Stimulated activated memory B cell treated with anti-CD40 and anti-IgM and Interleukin-4, amounts not matched to agents 10 μg/mL and 1 μg/mL and 100 μg/mL, for 72 hours (primary cell): ENCODE measurements around the gene ZNF335.

ENCODE experiments used
- ATAC-seq: fragments of 150-1000 bp; cut with Tn5 transposase; 2 replicates; pipeline ENCODE4 v1.10.0; 2021
- H3K27ac Mint-ChIP-seq: one replicate; pipeline ENCODE4 v1.8.0; 2022; ENCODE audit warnings: mild to moderate bottlenecking, mixed read lengths
- H3K27me3 Mint-ChIP-seq: one replicate; pipeline ENCODE4 v1.8.0; 2022; ENCODE audit warnings: mixed read lengths
- H3K36me3 Mint-ChIP-seq: one replicate; pipeline ENCODE4 v1.8.0; 2022; ENCODE audit warnings: mixed read lengths
- H3K4me1 Mint-ChIP-seq: one replicate; pipeline ENCODE4 v1.8.0; 2022; ENCODE audit warnings: mixed read lengths
- H3K4me3 Mint-ChIP-seq: one replicate; pipeline ENCODE4 v1.8.0; 2022; ENCODE audit warnings: mild to moderate bottlenecking, moderate library complexity, mixed read lengths
- H3K9me3 Mint-ChIP-seq: one replicate; pipeline ENCODE4 v1.8.0; 2022; ENCODE audit warnings: mixed read lengths

ZNF335 gene

DNA sequence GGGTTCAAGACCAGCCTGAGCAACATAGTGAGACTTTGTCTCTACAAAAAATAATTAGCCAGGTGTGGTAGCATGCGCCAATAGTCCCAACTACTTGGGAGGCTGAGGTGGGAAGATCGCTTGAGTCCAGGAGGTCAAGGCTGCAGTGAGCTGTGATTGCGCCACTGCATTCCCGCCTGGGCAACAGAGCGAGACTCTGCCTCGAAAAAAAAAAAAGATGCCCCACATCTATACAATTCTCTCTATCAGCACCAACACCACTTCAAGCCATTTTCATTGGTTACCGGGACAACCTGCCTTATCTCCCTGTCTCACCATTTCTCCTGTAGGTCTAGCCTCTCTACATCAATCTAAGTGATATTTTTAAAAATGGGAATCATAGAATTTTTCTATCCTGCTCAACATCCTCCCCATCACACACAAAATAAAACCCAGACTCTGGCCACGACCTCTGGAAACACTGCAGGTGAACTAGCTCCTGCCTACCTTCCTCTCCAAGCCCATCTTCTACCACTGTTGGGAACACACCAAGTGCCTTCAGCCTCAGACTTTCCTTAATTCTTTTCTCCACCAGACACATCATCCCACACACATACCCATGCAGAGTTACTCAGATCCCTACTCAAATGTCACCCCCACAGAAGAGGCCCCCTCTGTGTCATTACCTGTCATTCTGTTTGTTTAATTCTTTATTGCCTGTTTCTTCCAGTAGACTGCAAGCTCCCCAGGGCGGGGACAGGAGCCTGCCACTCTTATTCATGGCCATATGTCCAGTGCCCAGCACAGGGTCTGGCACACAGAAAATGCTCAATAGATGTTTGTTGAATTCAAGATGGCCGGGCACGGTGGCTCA is 50.4 kb downstream of the ZNF335 start:
- no peaks in the 10 kb centered on the region for H3K36me3 Mint-ChIP-seq
- no peak for ATAC-seq
- peaks cover 35% of the 10 kb centered on the region for H3K27me3 Mint-ChIP-seq

DNA sequence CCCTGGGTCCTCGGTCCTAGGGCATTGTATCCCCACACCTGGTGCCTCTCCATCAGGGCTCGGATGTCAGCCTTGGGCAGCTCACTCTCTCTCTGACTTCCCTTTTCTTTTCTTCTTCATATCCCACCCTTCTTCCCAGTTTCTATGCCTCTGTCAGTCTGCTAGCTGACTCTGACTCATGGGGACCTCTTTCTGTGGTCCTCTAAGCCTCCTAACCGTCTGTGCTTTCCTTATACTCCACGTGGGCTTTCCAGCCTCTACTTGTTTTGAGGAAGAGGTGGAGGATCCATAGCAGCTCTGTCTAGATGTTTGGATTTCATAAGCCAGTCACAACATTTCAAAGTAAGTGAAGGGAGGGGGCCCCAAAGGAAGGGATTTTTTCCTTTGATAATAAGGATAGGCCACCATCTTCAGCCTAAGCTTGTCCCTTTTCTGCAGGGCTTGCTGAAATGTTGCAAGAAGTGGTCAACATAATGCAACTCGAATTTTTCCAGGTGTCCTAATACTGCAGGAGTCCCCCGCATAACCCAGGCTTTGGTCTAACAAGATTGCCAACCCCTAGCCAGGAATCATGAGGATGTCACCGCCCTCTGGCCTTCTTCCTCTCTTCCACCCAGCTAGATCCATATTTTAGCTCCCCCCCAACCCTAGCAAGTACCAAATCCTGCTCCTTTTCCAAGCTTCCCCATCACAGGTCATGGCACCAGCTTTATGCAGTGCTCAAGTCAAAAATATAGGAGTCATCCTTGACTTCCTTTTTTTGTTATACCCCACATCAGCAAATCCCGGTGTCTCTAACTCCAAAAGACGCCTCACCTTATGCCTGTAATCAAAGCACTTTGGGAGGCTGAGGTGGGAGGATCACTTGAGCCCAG is 51.3 kb downstream of the ZNF335 start:
- Mint-ChIP-seq H3K9me3 (no peaks in the 10 kb centered on the region), H3K36me3 (no peaks in the 10 kb centered on the region), H3K4me3 (no peak overlapping the region), H3K27ac (no peak overlapping the region), H3K27me3 (peaks cover 43% of the 10 kb centered on the region), H3K4me1 (no peaks in the 10 kb centered on the region)
- ATAC-seq: no peak

More for the DNA sequence above, 50.4 kb downstream of the ZNF335 start:
- Mint-ChIP-seq H3K4me1 (no peaks in the 10 kb centered on the region), H3K4me3 (no peak overlapping the region), H3K9me3 (no peaks in the 10 kb centered on the region), H3K27ac (no peak overlapping the region)

DNA sequence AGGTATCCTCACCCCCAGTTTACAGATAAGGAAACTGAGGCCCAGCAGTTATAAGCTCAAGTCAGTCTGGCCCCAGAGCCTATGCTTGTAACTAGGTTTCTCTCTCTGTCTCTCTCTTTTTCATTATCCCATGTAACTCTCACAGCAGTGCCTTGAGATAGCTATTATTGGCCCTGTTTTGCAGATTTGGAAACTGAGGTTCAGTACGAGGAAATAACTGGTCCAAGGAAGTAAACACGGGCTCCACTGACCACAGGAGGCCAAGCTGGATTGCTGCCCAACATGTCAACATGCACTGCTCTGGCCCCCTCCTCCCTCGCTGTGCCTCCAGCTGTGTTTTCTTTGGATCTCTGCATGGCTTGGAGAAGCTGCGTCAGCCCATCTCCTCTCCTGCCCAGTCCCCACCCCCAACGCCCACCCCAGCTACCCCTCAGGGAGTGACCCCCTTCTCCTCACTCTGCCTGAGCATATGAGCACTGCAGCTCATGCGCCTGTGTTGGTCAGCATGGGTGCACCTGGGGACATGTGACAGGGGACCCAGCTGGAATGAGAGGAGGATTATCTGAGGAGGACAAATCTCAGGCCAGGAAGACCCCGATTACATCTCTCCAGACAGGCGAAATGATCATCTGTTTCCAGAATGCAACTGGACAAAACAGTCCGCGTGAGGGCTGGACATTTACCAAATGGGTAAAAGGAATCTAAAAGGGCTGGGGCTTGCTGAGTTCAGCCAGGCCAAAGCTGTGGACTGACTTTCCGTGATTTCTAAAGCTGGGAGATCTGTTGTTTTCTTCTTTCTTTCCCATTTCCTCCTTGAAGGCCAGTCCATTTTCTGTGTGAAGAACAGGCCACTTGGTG is 52.2 kb downstream of the ZNF335 start:
- ATAC-seq: no peak
- Mint-ChIP-seq H3K4me1 (peaks cover 1% of the 10 kb centered on the region), H3K27ac (no peak overlapping the region), H3K9me3 (no peaks in the 10 kb centered on the region), H3K27me3 (peaks cover 48% of the 10 kb centered on the region), H3K4me3 (no peak overlapping the region), H3K36me3 (no peaks in the 10 kb centered on the region)

DNA sequence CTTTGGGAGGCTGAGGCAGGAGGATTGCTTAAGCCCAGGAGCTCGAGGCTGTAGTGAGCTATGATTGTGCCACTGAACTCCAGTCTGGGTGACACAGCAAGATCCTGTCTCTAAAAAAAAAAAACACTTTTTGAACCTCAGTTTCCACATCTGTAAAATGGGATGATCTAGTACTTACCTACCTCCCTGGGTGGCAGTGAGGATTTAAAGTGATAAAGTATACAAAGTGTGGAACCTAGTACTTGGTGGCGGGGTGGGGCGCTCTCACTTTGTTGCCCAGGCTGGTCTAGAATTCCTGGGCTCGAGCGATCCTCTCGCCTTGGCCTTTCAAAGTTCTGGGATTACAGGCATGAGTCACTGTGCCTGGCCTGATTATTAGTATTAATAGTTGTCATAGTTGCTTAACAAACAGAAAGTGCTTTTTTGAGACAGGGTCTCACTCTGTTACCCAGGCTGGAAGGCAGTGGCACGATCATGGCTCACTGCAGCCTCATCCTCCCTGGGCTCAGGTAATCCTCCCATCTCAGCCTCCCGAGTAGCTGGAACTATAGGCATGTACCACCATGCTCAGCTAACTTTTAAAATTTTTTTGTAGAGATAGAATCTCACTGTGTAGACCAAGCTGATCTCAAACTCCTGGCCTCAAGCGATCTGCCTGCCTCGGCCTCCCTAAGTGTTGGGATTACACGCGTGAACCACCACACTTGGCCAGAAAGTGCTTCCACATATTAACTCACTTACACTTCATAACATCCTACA is 53.0 kb downstream of the ZNF335 start:
- peaks cover 6% of the 10 kb centered on the region for H3K4me1 Mint-ChIP-seq
- no peak overlapping the region for H3K27ac Mint-ChIP-seq

DNA sequence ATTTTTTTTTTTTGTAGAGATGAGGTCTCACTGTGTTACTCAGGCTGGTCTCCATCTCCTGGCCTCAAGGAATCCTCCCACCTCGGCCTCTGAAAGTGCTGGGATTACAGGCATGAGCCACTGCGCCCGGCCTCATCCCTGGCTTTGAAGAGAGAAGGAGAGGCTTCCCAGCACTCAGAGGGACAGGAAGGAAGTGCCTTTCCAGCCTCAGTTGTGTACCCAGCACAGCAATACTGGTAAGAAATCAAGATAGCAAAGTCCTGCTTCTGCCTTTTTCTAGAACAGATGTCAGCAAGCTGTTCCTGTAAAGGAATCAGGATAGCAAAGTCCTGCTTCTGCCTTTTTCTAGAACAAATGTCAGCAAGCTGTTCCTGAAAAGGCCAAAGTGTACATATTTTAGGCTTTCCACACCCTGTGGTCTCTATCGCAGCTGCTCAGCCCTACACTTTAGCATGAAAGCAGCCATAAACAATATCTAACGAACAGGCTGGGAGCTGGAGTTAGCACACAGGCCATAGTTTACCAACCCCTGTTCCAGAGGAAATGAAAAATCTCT is 53.7 kb downstream of the ZNF335 start:
- Mint-ChIP-seq H3K27me3 (peaks cover 48% of the 10 kb centered on the region), H3K27ac (no peak overlapping the region), H3K4me1 (peaks cover 6% of the 10 kb centered on the region), H3K36me3 (no peaks in the 10 kb centered on the region), H3K9me3 (no peaks in the 10 kb centered on the region), H3K4me3 (no peak overlapping the region)
- ATAC-seq: no peak

More for the DNA sequence above, 53.0 kb downstream of the ZNF335 start:
- Mint-ChIP-seq H3K36me3 (no peaks in the 10 kb centered on the region), H3K27me3 (peaks cover 48% of the 10 kb centered on the region), H3K4me3 (no peak overlapping the region), H3K9me3 (no peaks in the 10 kb centered on the region)
- ATAC-seq: no peak

GRCh38 chr20:45917790-45918141 is 54.2 kb downstream of the ZNF335 start:
- no peak for ATAC-seq
- Mint-ChIP-seq H3K4me3 (no peak overlapping the region), H3K27ac (no peak overlapping the region), H3K36me3 (no peaks in the 10 kb centered on the region), H3K9me3 (no peaks in the 10 kb centered on the region), H3K4me1 (peaks cover 6% of the 10 kb centered on the region), H3K27me3 (peaks cover 48% of the 10 kb centered on the region)

- H3K4me3 Mint-ChIP-seq: no peak overlapping the region
- no peak overlapping the region for H3K27ac Mint-ChIP-seq
- H3K4me1 Mint-ChIP-seq: peaks cover 34% of the 10 kb centered on the region
- no peaks in the 10 kb centered on the region for H3K36me3 Mint-ChIP-seq
- peaks cover 17% of the 10 kb centered on the region for H3K27me3 Mint-ChIP-seq
- no peak for ATAC-seq
- H3K9me3 Mint-ChIP-seq: peaks cover 3% of the 10 kb centered on the region
Observed at GRCh38 chr20:45913116-45913515, 58.9 kb downstream of the ZNF335 start.

DNA sequence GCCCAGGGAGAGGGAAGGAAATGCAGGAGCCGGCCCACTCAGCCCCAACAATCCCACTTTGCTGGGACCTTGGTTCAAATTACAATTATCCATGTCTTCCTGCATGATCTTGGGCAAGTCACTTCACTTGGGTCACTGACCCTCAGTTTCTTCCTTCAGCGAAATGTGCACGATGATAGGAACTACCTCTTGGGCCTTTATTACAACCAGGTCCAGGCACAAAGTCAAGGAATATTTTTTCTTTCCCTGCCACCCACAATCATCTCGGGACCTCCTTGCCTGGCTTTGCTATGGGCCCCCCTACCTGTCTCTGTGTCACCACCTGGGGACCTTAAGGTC is 59.7 kb downstream of the ZNF335 start:
- Mint-ChIP-seq H3K4me1 (peaks cover 34% of the 10 kb centered on the region), H3K36me3 (no peaks in the 10 kb centered on the region), H3K4me3 (peak overlapping the region; percentile 78), H3K9me3 (peaks cover 3% of the 10 kb centered on the region), H3K27ac (peak overlapping the region; percentile 61), H3K27me3 (peaks cover 17% of the 10 kb centered on the region)
- no peak for ATAC-seq

DNA sequence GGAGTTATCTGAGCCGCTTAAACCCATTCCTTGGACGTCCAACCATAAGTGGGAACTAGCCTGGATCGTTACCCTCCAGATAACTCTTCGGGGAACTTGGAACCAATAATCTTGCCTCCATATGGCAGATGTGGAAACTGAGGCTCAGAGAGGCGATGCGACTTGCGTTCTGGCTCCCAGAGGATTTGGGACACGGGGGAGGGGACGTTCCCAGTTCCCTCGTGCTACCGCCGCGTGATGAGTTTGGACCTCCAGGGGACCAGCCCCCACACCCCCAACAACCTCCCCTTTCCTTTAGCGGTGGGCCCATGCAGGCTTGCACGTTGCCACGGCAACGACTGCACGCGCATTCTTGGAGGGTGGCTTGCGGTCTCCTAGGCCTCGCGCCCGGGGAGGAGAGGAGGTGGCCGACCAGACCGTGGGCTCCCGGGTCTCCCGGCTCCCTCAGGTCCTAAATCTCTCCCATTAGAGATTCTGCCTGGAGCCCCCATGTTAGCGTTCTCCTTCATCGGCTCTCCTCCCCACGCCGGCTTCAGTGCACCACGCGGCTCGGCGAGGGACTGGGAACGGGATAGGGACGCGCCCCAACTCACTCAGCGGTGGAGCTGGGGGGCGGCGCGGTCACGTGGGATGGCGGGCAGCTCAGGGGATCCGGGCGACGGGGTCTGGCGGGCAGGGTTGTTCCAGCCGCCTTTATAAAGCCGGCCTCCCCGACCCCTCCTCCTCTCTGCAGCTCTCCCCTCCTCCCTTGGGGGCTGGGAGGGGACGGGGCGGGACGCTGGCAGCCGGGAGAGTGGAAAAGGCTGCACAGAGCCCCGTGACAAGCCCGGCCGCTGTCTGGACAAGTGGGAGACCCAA is 60.3 kb downstream of the ZNF335 start, which contains the start of gene PLTP:
Gene PLTP, minus strand, starts transcription at position 670 of the 858 bp plus-strand sequence. CDS start 703 bp downstream, outside the sequence.
- ATAC-seq: peak; percentile 27
- Mint-ChIP-seq H3K4me1 (peaks cover 34% of the 10 kb centered on the region), H3K27ac (peak within 1 kb of the TSS; percentile 61)

DNA sequence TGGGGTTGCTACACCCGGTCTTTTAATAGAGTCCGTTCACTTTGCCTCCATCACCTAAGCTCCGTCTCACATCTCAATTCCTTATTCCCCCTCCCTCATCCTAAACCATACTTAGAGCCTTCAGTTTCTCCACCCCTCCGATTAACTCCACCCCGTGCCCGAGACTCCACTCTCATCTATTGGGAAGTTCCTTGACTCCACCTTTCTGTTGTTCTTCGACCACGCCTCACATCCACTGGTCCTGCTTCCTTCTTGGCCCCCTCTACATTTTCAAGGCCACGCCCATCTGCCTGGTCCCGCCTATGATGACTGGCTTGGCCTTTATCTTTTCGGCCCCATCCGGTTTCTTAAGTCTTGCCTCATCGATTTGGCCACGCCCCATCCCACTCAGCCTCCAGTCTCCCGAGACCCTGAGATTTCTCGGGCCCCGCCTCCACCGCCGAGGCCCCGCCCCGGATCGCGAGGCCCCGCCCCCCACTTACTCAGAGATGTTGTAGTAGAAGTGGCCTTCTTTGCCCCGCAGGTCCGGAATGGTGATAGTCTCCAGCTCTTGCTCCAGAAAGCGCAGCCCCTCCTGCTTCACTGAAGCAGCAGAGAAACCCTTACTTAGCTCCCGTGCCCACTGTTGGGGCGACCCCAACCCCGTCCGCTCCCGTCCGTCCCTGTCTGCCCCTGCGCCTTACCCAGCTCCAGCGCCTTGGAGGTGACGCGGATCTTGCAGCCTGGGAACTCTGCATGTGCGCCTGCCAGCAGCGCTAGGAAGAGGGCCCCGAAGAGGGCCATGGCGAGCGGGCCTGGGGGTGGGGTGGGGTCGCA is 61.1 kb downstream of the ZNF335 start:
- H3K27ac Mint-ChIP-seq: peak overlapping the region; percentile 61
- H3K36me3 Mint-ChIP-seq: no peaks in the 10 kb centered on the region
- H3K9me3 Mint-ChIP-seq: peaks cover 3% of the 10 kb centered on the region
- peak; percentile 96 for ATAC-seq
- peaks cover 34% of the 10 kb centered on the region for H3K4me1 Mint-ChIP-seq
- H3K27me3 Mint-ChIP-seq: peaks cover 6% of the 10 kb centered on the region
- peak overlapping the region; percentile 78 for H3K4me3 Mint-ChIP-seq

More for the DNA sequence above, 60.3 kb downstream of the ZNF335 start, which contains the start of gene PLTP:
- H3K4me3 Mint-ChIP-seq: peak within 1 kb of the TSS; percentile 78
- no peaks in the 10 kb centered on the region for H3K36me3 Mint-ChIP-seq
- H3K27me3 Mint-ChIP-seq: peaks cover 15% of the 10 kb centered on the region
- H3K9me3 Mint-ChIP-seq: peaks cover 3% of the 10 kb centered on the region

- Mint-ChIP-seq H3K36me3 (no peaks in the 10 kb centered on the region), H3K27ac (peak overlapping the region; percentile 61), H3K4me3 (peak overlapping the region; percentile 78), H3K27me3 (no peaks in the 10 kb centered on the region), H3K4me1 (peaks cover 34% of the 10 kb centered on the region), H3K9me3 (peaks cover 3% of the 10 kb centered on the region)
- no peak for ATAC-seq
Observed at GRCh38 chr20:45909817-45910669, 62.0 kb downstream of the ZNF335 start.

DNA sequence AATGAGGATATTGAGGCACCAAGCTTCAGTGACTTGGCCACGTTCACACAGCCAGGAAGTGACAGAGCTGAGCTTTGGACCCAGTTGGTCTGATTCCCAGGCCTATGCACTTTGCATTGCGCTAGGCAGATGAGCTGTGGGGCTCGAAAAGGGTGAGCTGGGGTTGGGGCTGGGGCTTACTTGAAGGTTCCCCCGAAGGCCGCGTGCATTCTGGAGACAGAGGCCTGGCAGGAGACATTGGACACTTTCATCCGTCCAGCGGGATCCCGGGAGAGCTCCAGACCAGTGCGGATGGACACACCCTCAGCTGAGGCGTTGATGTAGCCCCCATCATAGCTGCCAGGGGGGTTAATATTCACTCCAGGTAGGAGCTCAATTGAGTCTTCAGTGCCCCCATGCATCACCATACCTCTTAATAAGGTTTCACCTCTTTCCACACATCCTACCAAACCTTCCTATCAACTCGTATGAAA is 62.6 kb downstream of the ZNF335 start:
- H3K9me3 Mint-ChIP-seq: peaks cover 3% of the 10 kb centered on the region
- H3K4me3 Mint-ChIP-seq: no peak overlapping the region
- no peak for ATAC-seq
- H3K27ac Mint-ChIP-seq: no peak overlapping the region
- no peaks in the 10 kb centered on the region for H3K36me3 Mint-ChIP-seq
- peaks cover 29% of the 10 kb centered on the region for H3K4me1 Mint-ChIP-seq
- no peaks in the 10 kb centered on the region for H3K27me3 Mint-ChIP-seq
